Activated CD8-positive, alpha-beta T cell treated with anti-CD3 and anti-CD28 coated beads, Interleukin-2, amount 10 ng/mL, durations not matched to agents 7 days and 5 days (primary cell): ENCODE results near the gene SLMAP. TPM values are rescaled to one million over a fixed set of nuclear protein-coding genes. Genes with fewer than 3 reads are reported as not detected.

Experiments
- ATAC-seq: fragments of 150-1000 bp; cut with Tn5 transposase; one replicate; pipeline ENCODE4 v1.10.0; 2021; ENCODE audit warnings: moderate library complexity
- CTCF ChIA-PET: fragments of 350-600 bp; sonication (Branson Sonifier 250); formaldehyde crosslinking; loops from one replicate; lab custom pipeline; 2021; ENCODE audit warnings: antibody characterized with exemption; lab: Charles Lee
- POLR2A ChIA-PET: fragments of 350-600 bp; sonication (Branson Sonifier 250); formaldehyde crosslinking; loops from one replicate; lab custom pipeline; 2021; ENCODE audit warnings: antibody characterized with exemption; lab: Charles Lee
- DNase-seq: peaks from one replicate; pipeline ENCODE4 v3.0.0-alpha.2; 2020
- H3K27ac Mint-ChIP-seq: one replicate; pipeline ENCODE4 v1.8.0; 2021; ENCODE audit warnings: mild to moderate bottlenecking, mixed read lengths
- H3K27me3 Mint-ChIP-seq: one replicate; pipeline ENCODE4 v1.8.0; 2021; ENCODE audit warnings: low read depth, mixed read lengths
- H3K36me3 Mint-ChIP-seq: one replicate; pipeline ENCODE4 v1.8.0; 2021; ENCODE audit warnings: low read depth, mixed read lengths
- H3K4me1 Mint-ChIP-seq: one replicate; pipeline ENCODE4 v1.8.0; 2021; ENCODE audit warnings: low read depth, mixed read lengths
- H3K4me3 Mint-ChIP-seq: one replicate; pipeline ENCODE4 v1.8.0; 2021; ENCODE audit warnings: mild to moderate bottlenecking, mixed read lengths
- H3K9me3 Mint-ChIP-seq: one replicate; pipeline ENCODE4 v1.8.0; 2022; ENCODE audit warnings: mixed read lengths; ENCODE audit not compliant: insufficient read depth
- total RNA-seq, 2 experiments: library from RNA; stranded (reverse); gene quantifications; one replicate each; pipeline ENCODE4 v1.2.3, GENCODE V29; 2021

The SLMAP gene
- total RNA-seq, 2 experiments from 2014 or later, result 63.0 to 65.1 TPM

DNA sequence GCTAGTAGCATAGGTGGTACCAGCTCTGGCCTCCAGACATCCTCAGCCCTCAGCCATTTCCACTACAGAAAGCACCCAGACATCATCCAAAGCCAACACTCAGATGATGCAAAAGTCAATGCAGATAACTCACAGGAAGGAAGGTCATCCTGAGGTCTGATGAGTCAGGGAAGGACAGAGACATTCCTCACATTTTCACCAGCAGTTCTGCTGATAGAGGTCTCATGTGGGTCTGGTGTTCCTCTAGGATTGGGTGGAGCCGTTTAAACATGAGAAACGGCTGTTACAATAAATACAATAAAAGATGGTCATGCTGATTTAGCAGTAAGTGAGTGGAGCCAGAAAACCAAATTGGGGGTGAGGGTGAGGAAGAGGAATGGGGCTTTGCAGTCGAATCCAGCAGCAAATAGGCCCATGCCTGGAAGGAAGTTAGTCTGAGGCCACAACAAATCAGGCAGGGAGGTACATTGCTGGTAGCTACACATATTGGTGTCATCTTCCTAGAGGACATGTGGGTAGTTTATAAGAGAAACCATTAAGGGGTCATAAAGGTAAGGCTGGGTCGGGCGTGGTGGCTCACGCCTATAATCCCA, 218.8 kb downstream of the SLMAP start:
- no peaks in the 10 kb centered on the region for H3K36me3 Mint-ChIP-seq
- no peaks in the 10 kb centered on the region for H3K9me3 Mint-ChIP-seq
- ATAC-seq (no peak), DNase-seq (no peak)
- no peaks in the 10 kb centered on the region for H3K4me1 Mint-ChIP-seq
- ChIA-PET CTCF (no interaction called here), POLR2A (no interaction called here)
- H3K27me3 Mint-ChIP-seq, result no peaks in the 10 kb centered on the region
- no peak overlapping the region for H3K27ac Mint-ChIP-seq
- no peak overlapping the region for H3K4me3 Mint-ChIP-seq

DNA sequence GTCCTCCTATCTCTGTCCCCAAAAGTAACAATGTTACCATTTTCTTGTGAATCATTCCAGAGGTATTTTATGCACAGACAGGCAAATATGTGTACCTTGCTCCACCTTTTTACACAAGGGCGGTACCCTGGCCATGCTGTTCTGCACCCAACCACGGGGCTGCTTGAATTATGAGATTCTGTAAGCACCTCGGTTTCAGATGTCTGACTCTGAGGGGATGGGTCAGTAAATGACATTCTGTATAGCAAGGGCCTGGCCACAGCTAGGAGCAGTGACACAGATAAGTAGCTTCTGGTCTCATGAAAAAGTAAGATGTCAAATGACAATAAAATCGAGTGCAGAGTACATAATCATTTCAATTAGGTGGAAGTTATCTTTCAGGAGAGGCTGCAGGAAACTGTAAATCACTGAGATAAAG, 221.7 kb downstream of the SLMAP start:
- Mint-ChIP-seq H3K36me3 (no peaks in the 10 kb centered on the region), H3K9me3 (no peaks in the 10 kb centered on the region), H3K4me3 (no peak overlapping the region), H3K27ac (no peak overlapping the region), H3K27me3 (no peaks in the 10 kb centered on the region), H3K4me1 (peaks cover 9% of the 10 kb centered on the region)
- ATAC-seq, result no peak
- DNase-seq, result no peak
- ChIA-PET CTCF (no interaction called here), POLR2A (no interaction called here)

DNA sequence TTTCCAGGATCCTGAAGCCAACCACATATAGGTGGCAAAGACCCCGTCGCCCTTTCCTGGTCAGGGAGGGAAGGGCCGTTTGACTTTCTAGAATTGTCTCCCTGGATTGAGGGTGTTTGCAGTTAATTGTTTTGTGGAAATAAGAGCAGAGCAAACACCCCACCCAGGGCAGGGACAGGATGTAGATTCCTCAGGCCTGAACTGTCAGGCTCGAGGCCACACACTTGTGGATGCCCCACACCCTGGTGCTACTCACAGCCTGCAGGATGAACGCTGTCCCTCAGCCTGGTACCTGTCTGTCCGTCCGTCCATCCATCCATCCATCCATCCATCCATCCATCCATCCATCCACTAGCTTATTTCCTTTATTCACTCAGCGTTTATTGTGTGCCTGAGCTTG, 222.2 kb downstream of the SLMAP start:
- ATAC-seq, result no peak
- no peaks in the 10 kb centered on the region for H3K36me3 Mint-ChIP-seq
- no peak overlapping the region for H3K4me3 Mint-ChIP-seq
- DNase-seq, result no peak
- CTCF ChIA-PET, result no interaction called here
- H3K4me1 Mint-ChIP-seq, result peaks cover 14% of the 10 kb centered on the region
- no peak overlapping the region for H3K27ac Mint-ChIP-seq
- H3K27me3 Mint-ChIP-seq, result no peaks in the 10 kb centered on the region
- POLR2A ChIA-PET, result interaction anchor here (0.5 kb wide), 1 partner anchor 40 kb away, joined by 3 read pairs; no protein-coding TSS in a partner anchor
- H3K9me3 Mint-ChIP-seq, result no peaks in the 10 kb centered on the region

Other genes with a start within 250 kb of the SLMAP start
- under 1 TPM in 1 of 2 experiments, not detected in 1; 0.05 TPM for gene DNAH12, start 212.0 kb upstream of the SLMAP start, total RNA-seq
- gene PDE12, start 200.0 kb upstream of the SLMAP start, total RNA-seq, result 10 to 100 TPM; 27.8 to 31.2 TPM
- gene ARF4, start 159.0 kb upstream of the SLMAP start, total RNA-seq, result 10 to 100 TPM; 51.0 to 52.9 TPM
- 10 to 100 TPM; 22.8 to 23.9 TPM for gene DENND6A, start 63.2 kb upstream of the SLMAP start, total RNA-seq